Hematopoietic multipotent progenitor cell treated with erythropoietin and hydrocortisone succinate and interleukin-3 and kit ligand, for 8 days (in vitro differentiated cells): ENCODE data around the gene FBH1.
"Not testable (repeated sequence)": the region's sequence is repeated elsewhere in the genome, so short reads cannot be mapped to it uniquely, and the experiment has no call there.

Experiments used
- DNase-seq: peaks from one replicate; pipeline ENCODE4 v3.0.0-alpha.2; 2015

The FBH1 gene

GRCh38 chr10:5904227-5904626 is 14.2 kb downstream of the FBH1 start:
- DNase-seq, result no peak

GRCh38 chr10:5905854-5906507 is 15.9 kb downstream of the FBH1 start:
- DNase-seq, result no peak

DNA sequence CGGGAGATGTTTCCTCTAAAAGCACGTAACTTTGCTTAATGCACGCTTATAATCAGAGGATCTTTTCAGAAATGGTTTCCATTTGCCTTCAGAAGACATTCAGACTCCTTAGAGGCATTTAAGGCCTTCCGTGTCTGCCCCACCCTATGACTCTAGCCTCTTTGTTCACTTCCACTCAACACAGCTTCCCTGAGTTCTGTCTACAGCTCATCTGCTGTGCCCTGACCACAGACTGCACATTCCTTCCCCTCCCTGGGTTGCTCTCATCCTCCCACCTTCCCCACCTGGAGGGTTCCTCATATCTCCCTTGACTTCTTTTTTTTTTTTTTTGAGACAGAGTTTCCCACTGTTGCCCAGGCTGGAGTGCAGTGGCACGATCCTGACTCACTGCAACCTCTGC is 16.6 kb downstream of the FBH1 start:
- no peak for DNase-seq

DNA sequence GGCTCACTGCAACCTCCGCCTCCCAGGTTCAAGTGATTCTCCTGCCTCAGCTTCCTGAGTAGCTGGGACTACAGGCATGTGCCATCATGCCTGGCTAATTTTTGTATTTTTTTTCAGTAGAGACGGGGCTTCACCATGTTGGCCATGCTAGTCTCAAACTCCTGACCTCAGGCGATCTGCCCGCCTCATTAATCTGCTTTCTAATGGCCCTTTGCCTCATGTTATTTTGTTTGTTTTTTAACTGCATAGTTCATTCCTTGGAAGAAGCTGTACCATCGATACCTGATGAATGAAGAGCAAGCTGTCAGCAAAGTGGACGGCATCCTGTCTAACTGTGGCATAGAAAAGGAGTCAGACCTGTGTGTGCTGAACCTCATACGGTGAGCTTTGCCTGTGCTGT is 18.6 kb downstream of the FBH1 start:
- not testable (repeated sequence) for DNase-seq

- no peak for DNase-seq
Measured at GRCh38 chr10:5910323-5911100, 20.5 kb downstream of the FBH1 start.

DNA sequence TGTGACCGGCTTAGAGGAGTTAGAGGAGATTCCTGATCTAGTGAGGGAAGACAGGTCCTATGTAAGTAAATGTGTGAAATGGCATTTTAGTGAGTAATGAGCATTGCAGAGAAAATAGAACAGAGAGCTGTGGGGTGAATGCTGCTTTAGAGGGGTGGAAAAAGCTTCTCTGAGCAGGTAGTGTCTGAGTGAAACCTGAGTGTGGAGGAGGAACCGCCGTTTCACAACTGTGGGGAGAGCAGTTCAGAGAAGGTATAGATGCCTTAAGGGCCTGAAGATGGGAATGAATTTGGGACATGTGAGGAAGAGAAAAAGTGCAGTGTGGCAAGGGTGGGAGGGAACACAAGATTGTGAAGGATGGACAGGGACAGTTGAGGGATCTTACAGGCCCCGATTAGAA is 21.6 kb downstream of the FBH1 start:
- no peak for DNase-seq

- no peak for DNase-seq
Measured at GRCh38 chr10:5913736-5914135, 23.7 kb downstream of the FBH1 start.

DNA sequence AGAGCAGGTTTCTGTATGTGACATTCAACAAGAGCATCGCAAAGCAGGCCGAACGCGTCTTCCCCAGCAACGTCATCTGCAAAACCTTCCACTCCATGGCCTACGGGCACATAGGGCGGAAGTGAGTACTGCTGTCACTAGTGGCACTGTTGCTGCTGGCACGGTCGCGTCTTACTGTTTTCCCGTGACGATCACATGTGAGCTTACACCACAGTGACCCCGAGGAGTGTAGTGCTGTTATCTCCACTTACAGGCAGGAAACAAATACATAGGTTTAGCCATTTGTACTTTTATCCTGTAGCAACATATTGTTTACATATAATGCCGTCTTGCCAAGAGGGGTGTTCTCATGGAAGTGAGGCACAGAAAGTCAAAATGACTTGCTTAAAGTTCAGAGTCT is 25.4 kb downstream of the FBH1 start:
- DNase-seq, result peak; percentile 30

GRCh38 chr10:5917305-5917704 is 27.3 kb downstream of the FBH1 start:
- no peak for DNase-seq

DNA sequence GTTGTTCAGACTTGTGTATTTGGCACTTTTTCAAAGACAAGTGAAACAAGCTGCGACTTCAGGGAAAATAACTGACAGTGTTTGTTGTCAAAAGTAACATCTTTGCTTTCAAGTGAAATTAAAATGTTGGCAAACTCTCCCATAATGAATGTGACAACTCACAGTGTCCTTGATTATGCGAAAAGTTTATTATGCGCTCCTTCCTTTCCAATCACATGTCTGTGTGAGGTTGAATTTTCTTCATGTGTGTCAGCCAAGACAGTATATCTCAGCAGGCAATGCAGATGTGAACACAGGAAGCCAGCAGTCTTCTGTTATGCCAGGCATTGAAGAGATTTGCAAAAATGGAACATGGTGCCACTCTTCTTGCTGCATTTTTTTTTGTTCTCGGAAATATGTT is 28.7 kb downstream of the FBH1 start:
- no peak for DNase-seq

DNA sequence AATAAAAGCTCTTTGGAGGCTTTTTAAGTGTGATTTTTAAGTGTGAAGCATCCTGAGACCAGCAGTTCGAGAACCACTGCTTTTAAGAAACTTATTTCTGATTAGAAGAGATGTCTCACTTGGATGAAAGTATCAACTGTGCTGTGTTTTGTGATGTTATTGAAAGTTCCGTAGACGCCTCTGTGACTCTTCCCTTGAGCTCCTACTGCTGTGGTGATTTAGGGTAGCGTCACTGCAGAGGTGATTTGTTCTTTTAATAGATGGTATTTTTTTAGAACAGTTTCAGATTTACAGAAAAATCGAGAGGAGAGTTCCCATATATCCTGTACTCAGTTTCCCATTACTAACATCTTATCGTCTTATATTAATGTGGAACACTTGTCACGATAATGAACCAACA is 29.5 kb downstream of the FBH1 start:
- no peak for DNase-seq

DNA sequence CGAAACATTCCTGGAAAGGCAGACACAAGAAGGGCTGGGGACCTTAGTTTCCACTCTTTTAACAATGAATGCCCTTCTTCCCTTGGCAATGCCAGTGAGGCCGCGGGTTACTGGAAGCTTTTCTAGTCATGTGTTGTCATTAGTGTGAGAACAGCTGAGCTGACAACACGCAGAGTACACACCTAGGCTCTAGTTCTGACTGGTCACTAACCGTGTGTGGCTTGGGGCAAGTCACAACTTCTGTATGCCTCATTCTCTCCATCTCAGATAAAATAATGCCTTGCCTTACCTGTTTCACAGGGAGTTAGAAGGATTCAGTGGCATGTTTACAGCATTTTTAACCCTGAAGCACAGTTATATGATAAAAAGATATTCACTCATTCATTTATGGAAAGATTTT is 31.7 kb downstream of the FBH1 start:
- DNase-seq, result no peak

DNA sequence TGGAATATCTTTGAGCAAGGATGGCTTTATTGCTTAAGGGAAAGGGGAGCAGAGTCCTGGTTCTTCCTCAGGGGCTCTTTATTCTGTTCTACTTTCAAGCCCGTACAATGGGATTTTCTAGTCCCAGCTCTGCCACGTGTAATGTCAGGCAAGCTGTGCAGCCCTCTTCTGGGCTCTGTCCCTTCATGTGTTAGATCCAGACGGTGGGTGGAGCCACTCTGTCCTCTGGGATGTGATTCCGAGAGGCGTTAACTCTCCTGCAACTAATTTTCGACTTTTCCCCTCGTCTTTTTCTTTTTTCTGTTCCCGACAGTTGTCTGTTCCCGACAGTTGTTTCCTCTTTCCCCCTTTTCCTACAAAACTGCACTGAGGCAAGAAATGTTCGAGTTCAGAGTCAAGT is 34.8 kb downstream of the FBH1 start:
- no peak for DNase-seq

DNA sequence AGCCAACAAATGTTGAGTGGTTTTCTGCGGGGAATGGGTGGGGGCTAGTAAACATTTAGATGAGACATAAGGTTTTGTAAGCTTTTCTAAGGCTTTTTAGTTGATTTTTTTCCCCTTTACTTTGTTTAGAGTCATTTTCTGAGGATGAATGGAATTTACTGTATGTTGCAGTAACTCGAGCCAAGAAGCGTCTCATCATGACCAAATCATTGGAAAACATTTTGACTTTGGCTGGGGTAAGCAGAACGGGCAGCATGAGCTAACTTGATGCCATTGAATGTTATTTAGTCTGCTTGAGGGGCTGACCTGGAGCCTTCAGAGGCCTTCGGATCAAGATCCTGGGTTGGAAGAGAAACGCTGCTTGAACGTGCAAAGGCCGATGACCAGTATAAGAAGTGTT is 37.3 kb downstream of the FBH1 start:
- no peak for DNase-seq

DNA sequence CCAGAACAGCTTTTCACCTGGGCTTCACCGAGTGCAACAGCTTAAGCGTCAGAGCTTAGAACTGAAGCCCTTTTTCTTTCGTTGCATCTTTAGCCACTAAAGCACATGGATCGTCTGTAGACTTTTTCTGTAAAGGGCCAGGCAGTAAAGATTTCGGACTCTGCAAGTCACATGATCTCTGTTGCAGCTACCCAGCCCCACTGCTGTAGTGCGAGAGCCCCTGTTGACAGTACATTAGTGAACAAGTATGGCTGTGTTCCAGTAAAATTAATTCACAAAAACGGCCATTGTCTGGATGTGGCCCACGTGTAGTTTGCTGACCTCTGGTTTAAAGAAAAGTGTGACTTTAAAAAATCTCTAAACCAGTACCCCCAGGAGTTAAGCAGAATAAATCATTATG is 39.4 kb downstream of the FBH1 start:
- no peak for DNase-seq

- no peak for DNase-seq
Measured at GRCh38 chr10:5930272-5930671, 40.2 kb downstream of the FBH1 start.

- no peak for DNase-seq
Measured at GRCh38 chr10:5932345-5932744, 42.3 kb downstream of the FBH1 start.

GRCh38 chr10:5933909-5934546 is 44.0 kb downstream of the FBH1 start:
- DNase-seq, result peak; percentile 93

- DNase-seq, result no peak
Measured at GRCh38 chr10:5935628-5936027, 45.6 kb downstream of the FBH1 start.

DNA sequence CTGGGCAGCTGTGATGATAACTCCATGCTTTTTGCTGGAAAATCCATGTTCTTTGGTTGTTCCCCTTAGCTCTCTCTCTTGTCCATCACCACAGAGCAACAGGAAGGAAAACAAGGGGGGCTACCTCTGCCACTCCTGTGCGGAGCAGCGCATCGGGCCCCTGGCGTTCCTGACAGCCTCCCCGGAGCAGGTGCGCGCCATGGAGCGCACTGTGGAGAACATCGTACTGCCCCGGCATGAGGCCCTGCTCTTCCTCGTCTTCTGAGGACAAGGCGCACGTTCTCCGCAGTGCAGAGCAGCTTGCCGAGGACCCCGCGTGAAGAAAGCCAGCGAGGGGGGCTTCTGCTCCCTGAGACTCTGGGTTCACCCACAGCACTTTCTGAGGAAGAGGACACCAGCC is 47.0 kb downstream of the FBH1 start:
- no peak for DNase-seq

DNA sequence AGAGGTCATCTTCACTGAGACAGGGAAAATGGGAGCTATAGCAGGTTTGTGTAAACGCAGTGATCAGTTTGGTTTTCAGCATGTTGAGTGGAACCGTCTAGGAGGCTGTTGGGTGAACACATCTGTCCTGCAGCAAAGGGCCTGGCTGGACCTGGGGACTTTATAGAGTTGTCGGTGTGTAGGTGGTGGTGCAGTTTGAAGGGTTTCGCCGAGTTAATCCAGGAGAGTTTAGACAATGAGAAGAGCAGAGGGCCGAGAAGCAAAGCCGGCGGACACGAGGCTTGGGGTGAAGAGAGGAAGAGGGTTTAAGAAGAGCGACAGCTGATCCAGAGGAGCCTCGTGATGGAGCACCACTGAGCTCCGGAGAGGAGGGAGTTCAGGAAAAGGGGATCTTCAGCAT is 48.2 kb downstream of the FBH1 start:
- DNase-seq, result no peak

- peak; percentile 82 for DNase-seq
Measured at GRCh38 chr10:5940807-5941218, 50.8 kb downstream of the FBH1 start.

GRCh38 chr10:5941579-5941978 is 51.5 kb downstream of the FBH1 start:
- DNase-seq, result no peak

GRCh38 chr10:5942001-5942400 is 52.0 kb downstream of the FBH1 start:
- DNase-seq, result no peak
